Stimulated activated naive CD8-positive, alpha-beta T cell treated with anti-CD3 and anti-CD28 coated beads, Interleukin-15, Interleukin-2, amounts not matched to agents 100 U/mL and 50 U/mL, for 24 hours (primary cell): ENCODE measurements around the gene MAP2K3.
"Not testable (repeated sequence)": the region's sequence is repeated elsewhere in the genome, so short reads cannot be mapped to it uniquely, and the experiment has no call there.

Experiments used
- ATAC-seq: fragments of 150-1000 bp; cut with Tn5 transposase; one replicate; pipeline ENCODE4 v1.10.0; 2021
- DNase-seq: peaks from one replicate; pipeline ENCODE4 v3.0.0; 2021

Gene MAP2K3

DNA sequence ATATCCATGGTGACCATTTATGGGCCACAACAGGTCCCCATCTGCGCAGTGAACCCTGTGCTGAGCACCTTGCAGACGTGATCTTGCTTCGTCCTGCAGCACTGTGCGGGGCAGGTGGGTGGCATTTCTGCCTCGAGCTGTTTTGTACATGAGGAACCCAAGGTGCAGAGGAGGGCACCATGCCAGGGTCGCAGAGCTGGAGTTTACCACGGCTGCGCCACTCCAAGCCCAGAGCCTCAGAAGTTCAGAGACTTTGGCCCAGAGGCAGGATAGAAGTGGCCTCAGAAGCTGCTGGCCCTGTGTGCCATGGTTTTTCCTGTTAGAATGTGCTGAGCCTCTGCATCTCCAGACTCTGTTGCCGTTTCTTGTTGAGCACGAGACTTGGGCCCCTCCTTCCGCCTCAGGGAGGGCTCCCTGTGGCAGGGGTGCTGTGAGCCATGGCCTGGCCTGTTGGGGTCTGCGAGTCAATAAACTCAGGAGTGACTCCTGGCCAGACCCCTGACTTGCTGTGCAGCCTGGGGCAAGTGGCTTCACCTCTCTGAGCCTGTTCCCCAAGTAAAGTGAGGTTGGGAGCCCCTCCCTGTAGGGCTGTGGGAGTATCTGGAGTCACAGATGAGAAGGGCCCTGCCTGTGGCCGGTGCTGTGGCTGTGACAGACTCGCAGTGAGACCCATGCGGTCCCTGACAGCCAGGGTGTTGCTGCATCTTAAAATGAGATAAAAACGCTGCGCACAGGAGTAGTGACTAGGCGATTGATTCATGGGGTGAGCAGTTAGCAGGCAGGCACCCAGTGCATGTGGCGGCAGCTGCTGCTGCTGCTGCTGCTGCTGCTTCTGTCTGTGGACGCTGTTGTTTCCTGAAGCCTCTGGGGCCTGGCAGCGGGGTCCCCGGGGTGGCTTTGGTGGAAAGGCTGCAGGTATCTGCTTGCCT lies 11.8 kb downstream of the MAP2K3 start:
- DNase-seq (no peak), ATAC-seq (no peak)

DNA sequence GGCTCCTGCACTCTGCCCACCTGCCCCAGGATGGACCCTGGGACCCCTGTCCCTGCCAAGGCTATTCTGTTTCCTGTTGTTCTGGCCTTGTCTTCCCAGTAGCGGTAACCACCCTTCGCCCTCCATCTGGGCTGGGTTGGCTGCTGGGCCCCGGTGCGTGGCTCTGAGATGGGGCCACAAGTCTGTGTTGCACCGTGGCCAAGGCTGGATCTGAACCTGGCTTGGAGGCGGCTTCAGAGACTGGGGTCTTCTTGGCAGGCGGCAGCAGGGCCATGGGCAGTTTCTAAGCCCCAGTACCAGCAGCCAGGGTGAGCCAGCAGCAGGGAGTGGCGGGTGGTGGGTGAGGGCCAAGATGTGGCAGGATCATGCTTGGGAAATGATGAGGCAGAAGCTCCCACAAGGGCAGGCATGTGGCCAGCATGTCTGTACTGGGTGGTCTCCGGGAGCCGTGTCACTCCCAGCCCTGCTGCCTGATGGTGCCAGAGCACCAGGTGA lies 12.6 kb downstream of the MAP2K3 start:
- ATAC-seq (no peak), DNase-seq (no peak)

DNA sequence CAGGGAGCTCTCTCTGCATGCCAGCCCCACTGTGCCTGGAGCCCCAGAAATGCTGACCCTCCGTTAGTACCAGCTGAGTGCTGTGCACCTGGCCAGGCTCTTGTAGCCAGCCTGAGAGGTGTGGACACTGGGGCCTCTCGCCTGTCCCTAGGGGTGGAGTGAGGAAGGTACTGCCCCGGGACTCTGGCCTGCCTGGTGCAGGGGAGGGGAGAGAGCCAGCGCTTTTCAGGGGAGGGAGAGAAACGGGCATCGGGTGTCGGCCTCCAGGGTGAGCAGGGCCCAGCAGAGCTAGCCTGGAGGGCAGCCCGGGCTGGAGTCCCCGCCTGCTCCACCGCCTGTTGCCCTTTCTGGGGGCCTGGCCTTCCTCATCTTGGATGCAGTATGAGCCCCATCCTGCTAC lies 13.1 kb downstream of the MAP2K3 start:
- ATAC-seq: no peak
- DNase-seq: no peak

DNA sequence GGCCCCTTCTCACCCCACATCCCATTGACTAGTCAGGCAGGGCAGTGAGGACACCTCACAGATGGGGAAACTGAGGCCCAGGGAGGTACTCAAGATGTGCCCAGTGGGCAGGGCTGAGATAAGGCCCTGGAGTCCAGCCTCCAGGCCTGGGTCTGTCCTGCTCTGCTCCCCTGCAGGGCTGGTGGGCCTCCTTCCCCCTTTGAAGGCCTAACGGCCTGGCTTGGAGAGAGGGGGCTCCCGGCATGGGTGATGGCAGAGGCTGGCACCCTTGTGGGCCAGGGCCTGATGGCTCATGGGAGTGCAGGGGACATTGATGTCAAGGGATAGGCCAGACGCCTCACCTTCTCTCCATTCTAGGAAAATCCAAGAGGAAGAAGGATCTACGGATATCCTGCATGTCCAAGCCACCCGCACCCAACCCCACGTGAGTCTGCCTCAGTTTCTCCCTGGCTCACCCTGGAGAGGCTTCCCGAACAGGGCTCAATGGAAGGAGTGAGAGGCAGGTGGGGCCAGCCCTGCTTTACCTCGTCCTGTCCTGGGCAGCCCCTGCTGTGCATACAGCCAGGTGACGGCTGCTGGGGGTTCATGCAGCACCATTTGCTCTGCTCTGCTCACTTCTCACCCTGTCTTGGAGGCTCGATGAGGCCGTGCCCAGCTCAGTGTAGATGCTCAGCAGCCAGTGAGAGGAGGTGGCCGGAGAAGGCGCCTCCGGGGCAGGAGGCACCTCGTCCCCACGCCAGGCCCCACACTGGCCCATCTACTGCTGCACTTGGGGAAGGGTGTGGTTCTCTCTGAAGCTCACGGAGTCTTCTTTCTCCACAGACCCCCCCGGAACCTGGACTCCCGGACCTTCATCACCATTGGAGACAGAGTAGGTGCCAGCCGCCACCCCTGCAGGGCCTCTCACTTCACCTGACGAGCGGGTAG lies 13.8 kb downstream of the MAP2K3 start:
- ATAC-seq: no peak
- no peak for DNase-seq

DNA sequence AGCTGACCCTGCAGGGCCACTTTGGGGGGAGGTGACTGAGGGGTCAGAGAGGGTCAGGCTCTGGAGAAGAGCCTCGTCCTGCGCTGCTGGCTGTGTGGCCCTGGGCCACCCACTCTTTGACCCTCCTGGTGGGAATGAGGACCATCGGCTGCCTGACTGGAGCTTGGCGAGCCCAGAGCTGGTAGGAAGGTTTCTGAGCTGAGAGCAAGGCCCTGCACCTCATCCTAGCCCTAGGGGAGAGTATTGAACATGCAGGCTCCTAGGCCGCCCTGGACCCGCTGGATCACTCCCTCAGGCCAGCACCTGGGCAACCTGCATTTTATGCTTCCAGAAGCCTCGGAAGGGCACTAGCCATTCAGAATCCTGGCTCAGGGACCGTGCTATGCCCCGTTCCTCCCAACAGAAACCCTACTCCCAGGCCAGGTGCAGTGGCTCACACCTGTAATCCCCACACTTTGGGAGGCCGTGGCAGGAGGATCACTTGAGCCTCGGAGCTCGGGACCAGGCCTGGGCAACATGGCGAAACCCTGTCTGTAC lies 14.5 kb downstream of the MAP2K3 start:
- no peak for DNase-seq
- ATAC-seq: no peak

DNA sequence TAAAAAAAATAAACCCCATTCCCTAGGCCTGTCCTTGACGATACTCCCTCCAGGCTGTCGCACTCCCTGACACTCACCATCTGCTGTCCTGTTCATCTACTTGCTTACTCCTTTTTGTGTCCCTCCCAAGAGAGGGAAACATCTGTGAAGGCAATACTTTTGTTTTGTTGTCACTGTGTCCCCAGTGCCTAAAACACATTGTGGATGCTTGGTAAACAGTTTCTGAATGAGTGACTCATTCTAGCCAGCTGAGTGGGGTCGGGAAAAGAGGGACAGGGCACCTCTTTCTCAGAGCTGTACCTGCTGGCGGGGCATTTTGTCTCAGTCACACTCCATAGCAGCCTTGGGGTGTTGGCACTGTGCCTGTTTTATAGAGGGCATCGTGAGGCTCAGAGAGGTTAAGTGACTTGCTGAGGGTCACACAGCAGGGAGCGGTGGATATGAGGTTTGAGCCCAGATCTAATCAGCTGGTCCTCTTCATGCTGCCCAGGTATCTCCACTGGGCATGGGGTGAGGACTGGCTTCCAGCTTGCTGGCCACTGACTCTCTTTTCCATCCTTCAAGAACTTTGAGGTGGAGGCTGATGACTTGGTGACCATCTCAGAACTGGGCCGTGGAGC lies 15.6 kb downstream of the MAP2K3 start:
- ATAC-seq: no peak
- no peak for DNase-seq

DNA sequence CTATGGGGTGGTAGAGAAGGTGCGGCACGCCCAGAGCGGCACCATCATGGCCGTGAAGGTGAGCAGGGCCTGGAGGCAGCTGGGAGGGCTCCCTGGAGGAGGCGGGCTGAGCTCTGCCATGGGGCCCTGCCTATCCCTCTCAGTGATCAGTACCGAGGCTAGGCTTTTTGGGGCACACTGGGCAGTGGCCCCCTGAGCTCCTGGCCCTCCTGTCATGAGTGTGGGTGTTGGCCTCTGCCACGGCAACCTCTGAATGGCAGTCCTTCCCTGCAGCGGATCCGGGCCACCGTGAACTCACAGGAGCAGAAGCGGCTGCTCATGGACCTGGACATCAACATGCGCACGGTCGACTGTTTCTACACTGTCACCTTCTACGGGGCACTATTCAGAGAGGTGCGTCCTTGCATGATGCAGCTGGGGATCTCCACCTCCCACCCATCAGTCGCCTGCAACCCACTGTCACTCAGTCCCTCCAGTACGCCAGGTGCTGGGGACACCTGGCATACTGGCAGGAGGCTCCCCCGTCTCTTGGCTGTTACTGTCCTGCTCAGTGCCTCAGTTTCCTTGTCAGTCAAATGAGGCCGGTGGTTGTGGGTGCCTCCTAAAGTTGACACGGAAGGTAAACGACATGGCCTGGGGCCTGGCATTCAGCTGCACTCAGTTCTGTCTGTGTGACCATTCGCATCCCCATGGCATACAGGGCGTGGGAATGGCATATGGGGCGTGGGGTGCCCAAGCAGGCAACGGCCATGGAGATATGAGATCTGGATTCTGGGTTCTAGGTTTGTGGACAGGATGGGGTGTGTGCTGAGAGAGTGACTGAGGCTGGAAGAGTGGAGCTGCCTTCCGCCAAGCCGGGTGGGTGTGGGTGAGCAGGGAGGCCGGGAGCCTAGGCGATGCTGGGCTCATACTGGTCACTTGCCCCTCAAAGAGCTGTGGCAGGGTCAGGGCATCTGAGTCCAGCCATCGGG lies 16.4 kb downstream of the MAP2K3 start:
- no peak for DNase-seq
- no peak for ATAC-seq

DNA sequence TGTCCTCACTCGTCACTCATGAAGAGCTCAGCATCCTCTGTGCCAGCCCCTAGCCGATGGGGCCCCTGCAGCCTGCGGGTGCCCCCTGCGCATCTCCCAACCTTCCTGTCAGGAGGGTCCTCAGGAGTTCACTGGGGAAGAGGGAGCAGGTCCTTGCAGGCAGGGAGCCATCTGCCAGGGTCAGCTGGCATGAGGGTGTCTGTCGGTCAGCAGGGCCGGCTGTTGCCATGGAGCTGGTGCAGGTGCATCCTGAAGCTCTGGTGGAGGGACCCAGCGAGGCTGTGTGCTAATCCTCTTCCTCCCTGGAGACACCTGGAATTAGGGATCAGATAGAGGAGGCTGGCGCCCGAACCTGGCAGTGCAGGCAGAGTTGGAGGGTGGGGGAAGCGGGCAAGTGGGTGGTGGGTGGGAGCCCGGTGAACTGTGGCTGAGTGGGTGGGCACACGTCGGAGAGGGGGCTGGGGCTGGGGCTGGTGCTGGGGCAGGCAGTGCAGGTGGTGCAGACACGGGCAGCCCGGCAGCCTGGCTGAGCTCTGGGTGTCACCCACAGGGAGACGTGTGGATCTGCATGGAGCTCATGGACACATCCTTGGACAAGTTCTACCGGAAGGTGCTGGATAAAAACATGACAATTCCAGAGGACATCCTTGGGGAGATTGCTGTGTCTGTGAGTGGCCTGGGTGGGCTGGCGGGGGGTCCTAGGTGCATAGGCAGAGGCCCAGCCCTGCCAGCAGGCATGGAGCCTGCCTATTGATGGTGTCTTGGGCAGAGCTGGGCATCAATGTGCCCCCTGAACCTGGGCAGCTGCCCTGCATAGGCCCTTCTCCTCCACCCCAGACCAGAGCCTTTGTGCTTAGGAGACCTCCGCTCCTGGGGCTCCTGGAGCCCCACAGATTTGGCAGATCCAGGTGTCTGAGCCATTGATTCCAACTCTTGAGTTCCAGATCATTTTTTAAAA lies 17.4 kb downstream of the MAP2K3 start:
- no peak for DNase-seq

DNA sequence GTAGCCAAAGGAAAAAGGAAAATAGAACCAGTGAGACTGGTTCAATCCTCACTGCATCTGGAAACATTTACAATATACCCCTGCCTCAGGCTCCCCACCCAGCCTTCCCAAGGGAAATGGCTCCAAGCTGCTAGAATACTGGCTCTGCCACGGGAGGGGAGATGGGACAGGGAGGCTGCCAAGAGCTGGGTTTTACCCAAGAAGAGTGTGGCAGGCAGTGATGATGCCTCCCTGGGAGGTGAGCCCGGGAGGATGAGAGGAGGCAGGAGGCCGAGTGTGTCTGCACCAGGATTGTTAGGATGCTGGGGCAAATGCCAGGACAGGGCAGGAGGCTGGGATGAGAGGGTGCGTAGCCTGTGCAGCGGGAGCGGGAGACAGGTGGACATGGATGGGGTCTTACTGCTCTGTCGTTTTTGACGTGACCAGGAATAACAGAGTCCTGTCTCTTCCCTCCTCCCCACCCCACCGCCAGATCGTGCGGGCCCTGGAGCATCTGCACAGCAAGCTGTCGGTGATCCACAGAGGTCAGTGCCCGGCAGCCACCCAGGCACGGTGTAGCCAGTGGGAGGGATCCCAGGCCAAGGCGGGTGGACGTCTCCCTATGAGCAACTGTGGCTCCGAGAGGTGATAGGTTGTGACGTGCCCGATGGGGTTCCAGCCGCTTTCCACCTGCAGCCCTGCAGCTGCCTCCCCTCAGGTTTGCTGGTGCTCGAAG lies 18.4 kb downstream of the MAP2K3 start:
- DNase-seq (no peak), ATAC-seq (no peak)

More for the DNA sequence above, 17.4 kb downstream of the MAP2K3 start:
- ATAC-seq: no peak

DNA sequence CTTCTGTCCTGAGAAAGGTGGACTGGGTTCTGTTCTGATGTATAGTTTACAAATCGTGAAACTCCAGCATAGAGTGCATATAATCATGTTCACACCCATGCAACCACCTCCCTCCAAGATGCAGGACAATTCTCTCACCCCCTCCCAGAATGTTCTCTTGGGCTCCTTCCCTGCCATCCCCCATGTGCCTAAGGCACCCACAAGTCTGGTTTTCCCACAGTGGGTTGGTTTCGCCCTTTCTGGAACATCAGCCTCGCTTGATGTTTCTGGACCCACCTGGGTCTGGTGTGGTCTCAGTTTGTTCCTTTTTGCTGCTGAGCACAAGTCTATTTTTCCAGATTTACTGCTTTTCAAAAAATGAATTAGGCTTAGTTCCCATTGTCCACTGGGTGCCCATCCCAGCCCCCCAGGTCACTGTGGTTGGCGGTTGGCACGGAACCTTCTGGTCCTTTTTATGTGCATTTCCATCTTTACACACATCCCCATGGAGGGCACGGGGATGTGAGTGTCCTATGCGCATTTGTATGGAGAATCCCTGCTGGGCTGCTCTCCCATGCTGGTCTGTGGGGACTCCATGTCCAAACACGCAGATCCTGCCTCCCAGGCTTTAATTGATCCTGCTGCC lies 19.0 kb downstream of the MAP2K3 start:
- DNase-seq (no peak), ATAC-seq (no peak)

DNA sequence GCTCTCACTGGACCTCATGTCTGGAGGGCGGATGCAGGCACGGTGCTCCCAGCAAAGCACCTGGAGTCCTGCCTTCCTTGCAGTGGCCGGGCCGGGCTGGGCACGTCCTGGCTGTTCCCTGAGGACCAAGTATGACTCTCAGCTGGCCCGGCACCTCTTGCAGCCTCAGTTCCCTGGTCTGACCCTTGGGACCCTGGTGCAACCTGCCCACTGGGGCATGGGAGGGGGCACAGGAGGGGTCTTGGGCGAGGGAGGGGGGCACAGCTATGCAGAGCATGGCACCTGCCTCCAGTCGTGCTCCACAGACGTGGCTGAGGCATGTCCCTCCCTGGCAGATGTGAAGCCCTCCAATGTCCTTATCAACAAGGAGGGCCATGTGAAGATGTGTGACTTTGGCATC lies 19.6 kb downstream of the MAP2K3 start:
- ATAC-seq (no peak), DNase-seq (no peak)

DNA sequence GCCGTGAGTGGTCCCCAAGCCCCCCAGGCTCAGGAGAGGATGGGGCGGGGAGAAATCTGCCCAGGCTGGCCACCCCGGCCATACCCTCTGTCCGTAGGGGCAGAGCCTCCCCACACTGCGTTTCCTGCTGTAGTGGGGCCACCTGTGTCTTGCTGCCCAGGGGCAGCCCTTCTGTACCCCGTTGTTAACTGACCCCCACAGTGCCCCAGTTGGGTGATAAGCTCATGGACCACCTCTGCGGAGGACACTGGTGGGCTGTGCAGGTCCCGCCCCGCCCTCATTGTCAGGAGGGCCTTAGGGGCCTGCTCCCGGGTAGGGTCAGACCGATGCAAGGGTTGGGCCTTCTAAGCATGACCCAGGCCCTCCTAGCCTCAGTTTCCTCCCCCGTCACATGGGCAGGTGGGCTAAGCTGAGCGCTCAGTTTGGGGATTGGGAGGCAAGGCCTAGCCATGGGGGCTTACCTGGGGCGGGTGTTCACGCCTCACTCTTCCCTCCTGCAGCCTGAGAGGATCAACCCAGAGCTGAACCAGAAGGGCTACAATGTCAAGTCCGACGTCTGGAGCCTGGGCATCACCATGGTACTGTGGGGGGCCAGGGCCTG lies 20.1 kb downstream of the MAP2K3 start:
- ATAC-seq, DNase-seq: not testable (repeated sequence)

DNA sequence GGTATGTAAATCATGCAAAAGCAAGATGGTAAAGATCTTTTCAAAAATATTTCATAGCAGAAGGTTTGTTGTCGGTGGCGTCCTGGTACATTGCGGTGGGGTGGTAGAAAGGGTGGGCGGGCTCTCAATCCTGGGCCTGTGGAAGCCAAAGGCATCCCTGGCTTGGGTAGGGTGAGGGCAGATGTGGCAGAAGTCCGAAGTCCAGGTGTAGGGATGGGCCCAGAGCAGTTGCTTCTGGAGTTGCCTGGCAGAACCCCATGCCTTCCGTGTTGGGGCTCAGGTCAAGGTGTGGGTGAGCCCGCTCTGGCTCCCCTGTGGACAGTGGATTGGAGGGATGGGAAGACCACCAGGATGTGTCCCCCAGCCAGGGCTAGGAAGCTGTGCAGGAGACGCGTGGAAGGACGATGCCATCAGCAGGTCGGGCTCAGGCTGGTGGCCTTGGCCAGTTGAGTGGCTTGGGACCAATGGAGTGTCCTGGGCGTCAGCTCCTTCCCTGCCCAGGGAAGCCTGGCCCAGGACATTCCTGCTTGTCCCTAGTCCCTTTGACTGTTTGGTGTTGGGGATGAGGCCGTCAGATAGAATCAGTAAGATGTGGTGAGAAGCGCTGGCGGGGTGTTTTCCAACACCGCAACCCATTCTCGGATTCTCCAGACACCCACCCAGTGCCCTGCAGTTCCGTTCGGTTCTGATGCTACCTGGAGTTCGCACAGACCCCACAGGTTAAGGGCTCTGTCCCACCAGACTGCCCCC lies 21.1 kb downstream of the MAP2K3 start:
- DNase-seq, ATAC-seq: not testable (repeated sequence)

DNA sequence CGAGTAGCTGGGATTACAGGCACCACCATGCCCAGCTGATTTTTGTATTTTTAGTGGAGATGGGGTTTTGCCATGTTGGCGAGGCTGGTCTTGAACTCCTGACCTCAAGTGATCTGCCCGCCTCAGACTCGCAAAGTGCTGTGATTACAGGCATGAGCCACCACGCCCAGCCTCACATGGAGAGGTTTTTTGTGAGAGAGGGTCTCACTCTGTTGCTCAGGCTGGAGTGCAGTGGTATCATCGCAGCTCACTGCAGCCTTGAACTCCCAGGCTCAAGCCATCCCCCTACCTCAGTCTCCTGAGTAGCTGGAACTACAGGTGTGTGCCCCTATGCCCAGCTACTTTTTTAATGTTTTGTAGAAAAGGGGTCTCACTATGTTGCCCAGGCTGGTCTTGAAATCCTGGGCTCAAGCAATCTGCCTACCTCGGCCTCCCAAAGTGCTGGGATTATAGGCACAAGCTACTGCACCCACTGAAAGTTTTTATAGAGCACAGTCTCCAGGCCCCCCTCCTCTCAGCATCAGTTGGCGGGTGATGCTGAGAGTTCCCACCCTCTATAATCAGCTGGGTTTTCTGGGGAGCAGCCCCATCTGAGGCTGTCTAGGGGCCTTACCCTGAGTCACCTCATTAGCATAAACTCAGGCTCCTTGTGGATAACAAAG lies 22.2 kb downstream of the MAP2K3 start:
- not testable (repeated sequence) for ATAC-seq, DNase-seq

DNA sequence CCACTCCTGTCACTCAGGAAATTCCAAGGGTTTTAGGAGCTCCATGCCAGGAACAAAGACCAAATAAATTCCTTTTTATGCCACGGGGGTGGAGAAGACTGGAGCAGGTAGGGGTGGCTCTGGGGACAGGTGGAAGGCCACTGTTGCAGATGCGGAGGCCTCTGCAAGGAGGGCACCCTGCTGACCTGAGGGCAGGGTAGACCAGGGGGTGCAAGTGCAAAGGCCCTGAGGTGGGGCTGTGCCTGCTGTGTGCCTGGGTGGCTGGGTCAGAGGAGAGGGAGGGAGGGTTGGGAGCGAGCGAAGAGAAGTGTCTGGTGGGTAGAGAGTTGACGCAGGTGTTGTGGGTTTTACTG lies 22.7 kb downstream of the MAP2K3 start:
- not testable (repeated sequence) for DNase-seq, ATAC-seq

DNA sequence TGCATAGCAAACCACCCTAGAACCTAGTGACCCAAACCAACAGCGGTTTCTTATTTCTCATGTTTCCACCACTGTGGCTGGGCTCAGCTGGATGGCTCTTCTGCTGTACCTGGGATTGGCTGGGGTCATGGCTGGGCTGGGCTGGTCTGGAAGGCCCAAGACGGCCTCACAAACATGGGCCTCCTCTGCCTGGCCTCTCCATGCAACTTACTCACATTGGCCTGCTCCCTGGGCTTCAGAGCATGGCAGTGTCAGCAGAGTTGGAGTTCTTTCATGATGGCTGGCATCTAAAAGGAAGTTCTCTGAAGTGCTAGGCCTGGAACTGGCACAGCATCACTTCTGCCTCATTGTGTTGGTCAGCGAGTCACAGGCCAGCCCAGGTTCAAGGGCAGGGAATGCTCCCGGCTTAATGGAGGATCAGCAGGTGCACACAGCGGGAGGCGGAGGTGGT lies 24.4 kb downstream of the MAP2K3 start:
- not testable (repeated sequence) for ATAC-seq, DNase-seq
